Mesothelial cell of epicardium (in vitro differentiated cells): Measurements from ENCODE around the gene PCDHGA8. TPM values are rescaled to one million over a fixed set of nuclear protein-coding genes. Genes with fewer than 3 reads are reported as not detected.
"Not testable (repeated sequence)": the region's sequence is repeated elsewhere in the genome, so short reads cannot be mapped to it uniquely, and the experiment has no call there.

ENCODE experiments used
- DNase-seq, 2 experiments: peaks; one replicate each; pipeline ENCODE4 v3.0.0; 2021; ENCODE audit warnings: low spot score in 2 of 2; ENCODE audit not compliant: unreplicated experiment in 2 of 2
- H3K27ac Mint-ChIP-seq: 2 replicates; pipeline ENCODE4 v1.8.0; 2021; ENCODE audit warnings: mixed read lengths
- H3K27me3 Mint-ChIP-seq: 2 replicates; pipeline ENCODE4 v1.8.0; 2021; ENCODE audit warnings: low read depth, mixed read lengths
- H3K36me3 Mint-ChIP-seq: 2 replicates; pipeline ENCODE4 v1.8.0; 2021; ENCODE audit warnings: mixed read lengths
- H3K4me1 Mint-ChIP-seq: 2 replicates; pipeline ENCODE4 v1.8.0; 2021; ENCODE audit warnings: mixed read lengths
- H3K4me3 Mint-ChIP-seq: 2 replicates; pipeline ENCODE4 v1.8.0; 2021; ENCODE audit warnings: mild to moderate bottlenecking, moderate library complexity, mixed read lengths
- H3K9me3 Mint-ChIP-seq: 2 replicates; pipeline ENCODE4 v1.8.0; 2021; ENCODE audit warnings: mixed read lengths
- total RNA-seq: library from RNA; stranded (reverse); gene quantifications from 3 replicates; pipeline ENCODE4 v1.2.1, GENCODE V29; 2021
- TF ChIP-seq, protein P1 (sequence below): fragments of 200-600 bp; sonication (generic); IDR thresholded peaks from one replicate; pipeline ENCODE4 v1.5.0; 2021; ENCODE audit warnings: antibody characterized with exemption; ENCODE audit not compliant: unreplicated experiment

Gene PCDHGA8
- total RNA-seq, 1 donor from 2014 or later: 2.9 TPM

DNA sequence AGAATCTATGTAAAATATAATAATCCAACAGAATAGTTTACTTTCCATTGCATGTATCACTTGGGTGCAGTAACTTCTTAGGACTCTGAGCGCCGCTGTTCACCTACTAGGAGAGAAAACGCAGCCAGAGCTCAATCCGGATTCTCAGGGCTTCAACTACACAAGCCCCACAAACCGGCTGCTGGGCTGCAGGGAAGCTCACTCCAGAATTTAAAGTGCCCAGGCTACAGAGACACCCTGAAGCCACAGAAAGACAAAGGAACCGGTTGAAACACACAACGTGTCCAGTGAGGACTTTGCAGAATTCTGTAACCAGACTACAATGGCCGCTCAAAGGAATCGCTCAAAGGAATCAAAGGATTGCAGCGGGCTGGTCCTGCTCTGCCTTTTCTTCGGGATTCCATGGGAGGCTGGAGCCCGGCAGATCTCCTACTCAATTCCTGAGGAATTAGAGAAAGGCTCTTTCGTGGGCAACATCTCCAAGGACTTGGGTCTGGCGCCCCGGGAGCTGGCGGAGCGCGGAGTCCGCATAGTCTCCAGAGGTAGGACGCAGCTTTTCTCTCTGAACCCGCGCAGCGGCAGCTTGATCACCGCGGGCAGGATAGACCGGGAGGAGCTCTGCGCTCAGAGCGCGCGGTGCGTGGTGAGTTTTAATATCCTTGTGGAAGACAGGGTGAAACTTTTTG, 20.6 kb downstream of the PCDHGA8 start, which contains the start of gene PCDHGA10:
PCDHGA10 (plus strand) TSS at position 134 of the 686 bp plus-strand sequence; CDS start at position 323, 189 bp downstream.
- peak within 1 kb of the TSS; percentile 86 for H3K27ac Mint-ChIP-seq
- peak in 1 of 2 experiments; percentile 48 for DNase-seq
- peaks cover 70% of the 10 kb centered on the region for H3K36me3 Mint-ChIP-seq
- H3K4me1 Mint-ChIP-seq: peaks cover 19% of the 10 kb centered on the region
- H3K27me3 Mint-ChIP-seq: no peaks in the 10 kb centered on the region
- TF ChIP-seq, protein P1, sequence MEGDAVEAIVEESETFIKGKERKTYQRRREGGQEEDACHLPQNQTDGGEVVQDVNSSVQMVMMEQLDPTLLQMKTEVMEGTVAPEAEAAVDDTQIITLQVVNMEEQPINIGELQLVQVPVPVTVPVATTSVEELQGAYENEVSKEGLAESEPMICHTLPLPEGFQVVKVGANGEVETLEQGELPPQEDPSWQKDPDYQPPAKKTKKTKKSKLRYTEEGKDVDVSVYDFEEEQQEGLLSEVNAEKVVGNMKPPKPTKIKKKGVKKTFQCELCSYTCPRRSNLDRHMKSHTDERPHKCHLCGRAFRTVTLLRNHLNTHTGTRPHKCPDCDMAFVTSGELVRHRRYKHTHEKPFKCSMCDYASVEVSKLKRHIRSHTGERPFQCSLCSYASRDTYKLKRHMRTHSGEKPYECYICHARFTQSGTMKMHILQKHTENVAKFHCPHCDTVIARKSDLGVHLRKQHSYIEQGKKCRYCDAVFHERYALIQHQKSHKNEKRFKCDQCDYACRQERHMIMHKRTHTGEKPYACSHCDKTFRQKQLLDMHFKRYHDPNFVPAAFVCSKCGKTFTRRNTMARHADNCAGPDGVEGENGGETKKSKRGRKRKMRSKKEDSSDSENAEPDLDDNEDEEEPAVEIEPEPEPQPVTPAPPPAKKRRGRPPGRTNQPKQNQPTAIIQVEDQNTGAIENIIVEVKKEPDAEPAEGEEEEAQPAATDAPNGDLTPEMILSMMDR: peak; percentile 43
- H3K4me3 Mint-ChIP-seq: peak within 1 kb of the TSS; percentile 81
- peaks cover 51% of the 10 kb centered on the region for H3K9me3 Mint-ChIP-seq

DNA sequence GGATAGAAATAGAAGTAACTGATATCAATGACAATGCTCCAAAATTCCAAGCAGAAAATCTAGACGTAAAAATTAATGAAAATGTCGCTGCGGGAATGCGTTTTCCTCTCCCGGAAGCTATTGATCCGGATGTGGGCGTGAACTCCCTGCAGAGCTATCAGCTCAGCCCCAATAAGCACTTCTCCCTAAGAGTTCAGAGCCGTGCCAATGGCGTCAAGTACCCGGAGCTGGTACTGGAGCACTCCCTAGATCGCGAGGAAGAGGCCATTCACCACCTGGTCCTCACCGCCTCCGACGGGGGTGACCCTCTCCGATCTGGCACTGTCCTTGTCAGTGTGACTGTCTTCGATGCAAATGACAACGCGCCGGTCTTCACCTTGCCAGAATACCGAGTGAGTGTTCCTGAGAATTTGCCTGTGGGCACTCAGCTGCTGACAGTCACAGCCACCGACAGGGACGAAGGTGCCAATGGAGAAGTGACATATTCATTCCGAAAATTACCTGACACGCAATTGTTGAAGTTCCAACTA, 21.2 kb downstream of the PCDHGA8 start:
- Mint-ChIP-seq H3K9me3 (peaks cover 53% of the 10 kb centered on the region), H3K27me3 (no peaks in the 10 kb centered on the region), H3K36me3 (peaks cover 73% of the 10 kb centered on the region), H3K4me3 (peak overlapping the region; percentile 81), H3K27ac (peak overlapping the region; percentile 86), H3K4me1 (peaks cover 17% of the 10 kb centered on the region)
- TF ChIP-seq, protein P1: no peak
- DNase-seq: no peak

- not testable (repeated sequence) for DNase-seq, H3K27me3 Mint-ChIP-seq
- H3K4me1 Mint-ChIP-seq: peaks cover 13% of the 10 kb centered on the region
- H3K9me3 Mint-ChIP-seq: peaks cover 50% of the 10 kb centered on the region
- peaks cover 70% of the 10 kb centered on the region for H3K36me3 Mint-ChIP-seq
- peak overlapping the region; percentile 81 for H3K4me3 Mint-ChIP-seq
- H3K27ac Mint-ChIP-seq: peak overlapping the region; percentile 15
These were observed 22.3 kb downstream of the PCDHGA8 start for GRCh38 chr5:141414548-141415274.

GRCh38 chr5:141415275-141415618, 22.8 kb downstream of the PCDHGA8 start:
- DNase-seq, H3K27ac Mint-ChIP-seq, H3K27me3 Mint-ChIP-seq, H3K4me3 Mint-ChIP-seq: not testable (repeated sequence)
- peaks cover 12% of the 10 kb centered on the region for H3K4me1 Mint-ChIP-seq
- H3K9me3 Mint-ChIP-seq: peaks cover 51% of the 10 kb centered on the region
- peaks cover 73% of the 10 kb centered on the region for H3K36me3 Mint-ChIP-seq

DNA sequence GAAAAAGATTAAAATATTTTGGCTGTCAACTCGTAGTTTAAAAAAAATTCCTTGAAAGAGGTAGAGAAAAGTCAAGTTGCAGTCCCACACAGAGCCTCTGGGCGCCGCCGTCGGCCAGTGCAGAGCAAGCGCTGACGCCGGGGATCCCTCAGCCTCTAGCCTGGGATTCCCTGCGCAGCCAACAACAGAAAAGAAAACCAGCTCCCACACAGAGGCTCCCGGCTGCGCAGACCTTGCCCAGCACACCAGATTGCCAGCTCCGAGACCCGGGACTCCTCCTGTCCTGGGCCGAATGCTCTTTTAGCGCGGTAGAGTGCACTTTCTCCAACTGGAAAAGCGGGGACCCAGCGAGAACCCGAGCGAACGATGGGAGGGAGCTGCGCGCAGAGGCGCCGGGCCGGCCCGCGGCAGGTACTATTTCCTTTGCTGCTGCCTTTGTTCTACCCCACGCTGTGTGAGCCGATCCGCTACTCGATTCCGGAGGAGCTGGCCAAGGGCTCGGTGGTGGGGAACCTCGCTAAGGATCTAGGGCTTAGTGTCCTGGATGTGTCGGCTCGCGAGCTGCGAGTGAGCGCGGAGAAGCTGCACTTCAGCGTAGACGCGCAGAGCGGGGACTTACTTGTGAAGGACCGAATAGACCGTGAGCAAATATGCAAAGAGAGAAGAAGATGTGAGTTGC, 25.2 kb downstream of the PCDHGA8 start, which contains the start of gene PCDHGB7:
PCDHGB7 (plus strand) TSS at position 184 of the 679 bp plus-strand sequence; CDS start at position 367, 183 bp downstream.
- peaks cover 53% of the 10 kb centered on the region for H3K9me3 Mint-ChIP-seq
- not testable (repeated sequence) for DNase-seq, H3K4me1 Mint-ChIP-seq, H3K27me3 Mint-ChIP-seq
- H3K27ac Mint-ChIP-seq: peak within 1 kb of the TSS; percentile 47
- peaks cover 82% of the 10 kb centered on the region for H3K36me3 Mint-ChIP-seq
- TF ChIP-seq, protein P1: peak; percentile 39
- peak within 1 kb of the TSS; percentile 62 for H3K4me3 Mint-ChIP-seq

- Mint-ChIP-seq H3K27me3 (no peaks in the 10 kb centered on the region), H3K9me3 (peaks cover 53% of the 10 kb centered on the region), H3K4me3 (no peak overlapping the region), H3K36me3 (peaks cover 77% of the 10 kb centered on the region), H3K4me1 (no peaks in the 10 kb centered on the region), H3K27ac (peak overlapping the region; percentile 17)
- TF ChIP-seq, protein P1: no peak
- DNase-seq: no peak
These were observed 26.8 kb downstream of the PCDHGA8 start for GRCh38 chr5:141419074-141419880.
